Liver (tissue), 9 donors: ENCODE results near the gene LRRC72. TPM values are rescaled to one million over a fixed set of nuclear protein-coding genes. Genes with fewer than 3 reads are reported as not detected.

Experiments
- DNase-seq: peaks from one replicate; pipeline ENCODE4 v3.0.0-alpha.2; 2017; ENCODE audit warnings: low spot score
- H3K27ac ChIP-seq, 2 donors: one replicate each; pipeline ENCODE4 v1.7.0; 2013; ENCODE audit warnings: inconsistent platforms in 2 of 2, low read length in 2 of 2, control low read depth in 1 of 2, low read depth in 1 of 2, mild to moderate bottlenecking in 1 of 2
- H3K27me3 ChIP-seq, 4 donors: one replicate each; pipeline versions ENCODE4 v1.6.1 to v1.7.0; 2013; ENCODE audit warnings: low read length in 3 of 4, inconsistent platforms in 1 of 4, mild to moderate bottlenecking in 1 of 4, moderate library complexity in 1 of 4; ENCODE audit not compliant: control insufficient read depth in 4 of 4, insufficient read depth in 4 of 4
- H3K36me3 ChIP-seq, 4 donors: one replicate each; pipeline versions ENCODE4 v1.6.1 to v1.7.0; 2013; ENCODE audit warnings: low read length in 3 of 4, mild to moderate bottlenecking in 3 of 4, low read depth in 1 of 4, moderate library complexity in 1 of 4; ENCODE audit not compliant: control insufficient read depth in 4 of 4, insufficient read depth in 3 of 4
- H3K4me1 ChIP-seq, 4 donors: one replicate each; pipeline versions ENCODE4 v1.6.1 to v1.7.0; 2013; ENCODE audit warnings: low read length in 3 of 4, mild to moderate bottlenecking in 3 of 4, moderate library complexity in 1 of 4; ENCODE audit not compliant: control insufficient read depth in 4 of 4, insufficient read depth in 4 of 4
- H3K4me3 ChIP-seq, 3 donors: one replicate each; pipeline versions ENCODE4 v1.6.1 to v1.7.0; 2013; ENCODE audit warnings: low read length in 3 of 3, control low read depth in 1 of 3, low read depth in 1 of 3, mild to moderate bottlenecking in 1 of 3
- H3K9ac ChIP-seq, 2 donors: one replicate each; pipeline ENCODE4 v1.7.0; 2013; ENCODE audit warnings: low read length in 2 of 2, mild to moderate bottlenecking in 2 of 2, moderate library complexity in 2 of 2, control low read depth in 1 of 2, low read depth in 1 of 2
- H3K9me3 ChIP-seq, 4 donors: one replicate each; pipeline versions ENCODE4 v1.6.1 to v1.7.0; 2013; ENCODE audit warnings: low read length in 3 of 4; ENCODE audit not compliant: control insufficient read depth in 4 of 4
- EGR1 ChIP-seq, 2 donors: IDR thresholded peaks; 2 replicates each; pipeline ENCODE4 v1.6.1; 2016 to 2018; ENCODE audit warnings: antibody characterized with exemption in 2 of 2, low read depth in 2 of 2
- FOXA1 ChIP-seq: IDR thresholded peaks from 2 replicates; pipeline ENCODE4 v1.6.1; 2016; ENCODE audit warnings: antibody characterized with exemption
- FOXA2 ChIP-seq: IDR thresholded peaks from 2 replicates; pipeline ENCODE4 v1.6.1; 2016; ENCODE audit warnings: antibody characterized with exemption
- GABPA ChIP-seq, 2 donors: IDR thresholded peaks in 1 of 2; conservative IDR thresholded peaks in 1 of 2; 2 replicates each; pipeline ENCODE4 v1.6.1; 2016; ENCODE audit warnings: antibody characterized with exemption in 2 of 2, mild to moderate bottlenecking in 1 of 2, moderate library complexity in 1 of 2
- HNF4A ChIP-seq, 2 donors: conservative IDR thresholded peaks; 2 replicates each; pipeline ENCODE4 v1.6.1; 2016; ENCODE audit warnings: antibody characterized with exemption in 2 of 2, mild to moderate bottlenecking in 2 of 2
- HNF4G ChIP-seq: IDR thresholded peaks from 2 replicates; pipeline ENCODE4 v1.6.1; 2016; ENCODE audit warnings: antibody characterized with exemption
- JUND ChIP-seq, 2 donors: IDR thresholded peaks; 2 replicates each; pipeline ENCODE4 v1.6.1; 2016; ENCODE audit warnings: antibody characterized with exemption in 2 of 2
- RAD21 ChIP-seq, 2 donors: IDR thresholded peaks; 2 replicates each; pipeline ENCODE4 v1.6.1; 2016; ENCODE audit warnings: antibody characterized with exemption in 2 of 2, mild to moderate bottlenecking in 2 of 2
- REST ChIP-seq: IDR thresholded peaks from 2 replicates; pipeline ENCODE4 v1.6.1; 2016; ENCODE audit warnings: antibody characterized with exemption, mild to moderate bottlenecking
- RXRA ChIP-seq, 2 donors: IDR thresholded peaks; 2 replicates each; pipeline ENCODE4 v1.6.1; 2017 to 2018; ENCODE audit warnings: antibody characterized with exemption in 2 of 2, mild to moderate bottlenecking in 1 of 2
- SP1 ChIP-seq: IDR thresholded peaks from 2 replicates; pipeline ENCODE4 v1.6.1; 2018; ENCODE audit warnings: antibody characterized with exemption, mild to moderate bottlenecking
- ZBTB33 ChIP-seq: IDR thresholded peaks from 2 replicates; pipeline ENCODE4 v1.6.1; 2016; ENCODE audit warnings: antibody characterized with exemption
- WGBS: extraction: QIAGEN DNeasy Blood & Tissue Kit; methylation state at CpG from one replicate; pipeline ENCODE4 v1.1.7; 2013; 5-methylcytosine and 5-hydroxymethylcytosine counted together
- polyA plus RNA-seq, 2 donors: library from polyadenylated mRNA; stranded (reverse) in 1 of 2; unstranded in 1 of 2; fragments of 200-250 nt in 1 of 2; fragments of >200 nt in 1 of 2; fragmentation: Nextera tagmentation in 1 of 2; extraction: Ambion mirVana in 1 of 2; gene quantifications; one replicate each; pipeline versions ENCODE4 v1.2.1 to v1.2.3, GENCODE V29; 2013 to 2015
- total RNA-seq, 2 donors: library from RNA; depleted of rRNA; stranded (reverse); fragments of >200 nt; gene quantifications; one replicate each; pipeline ENCODE4 v1.2.3, GENCODE V29; 2014
- TF ChIP-seq, protein P1 (sequence below): IDR thresholded peaks from 2 replicates; pipeline ENCODE4 v1.6.1; 2016; ENCODE audit warnings: antibody characterized with exemption
- TF ChIP-seq, protein P2 (sequence below): fragments of 150-350 bp; IDR thresholded peaks from 2 replicates; pipeline ENCODE4 v1.5.1; 2017; ENCODE audit warnings: improper control_type of control experiment, low read depth, low read length; ENCODE audit not compliant: missing input control
- donor health status: healthy.
- donor health status: healthy.
- donor health status: healthy.
- donor health status: healthy.
- donor health status: healthy.

Gene LRRC72
- total and polyA plus RNA-seq, 4 donors = not detected

DNA sequence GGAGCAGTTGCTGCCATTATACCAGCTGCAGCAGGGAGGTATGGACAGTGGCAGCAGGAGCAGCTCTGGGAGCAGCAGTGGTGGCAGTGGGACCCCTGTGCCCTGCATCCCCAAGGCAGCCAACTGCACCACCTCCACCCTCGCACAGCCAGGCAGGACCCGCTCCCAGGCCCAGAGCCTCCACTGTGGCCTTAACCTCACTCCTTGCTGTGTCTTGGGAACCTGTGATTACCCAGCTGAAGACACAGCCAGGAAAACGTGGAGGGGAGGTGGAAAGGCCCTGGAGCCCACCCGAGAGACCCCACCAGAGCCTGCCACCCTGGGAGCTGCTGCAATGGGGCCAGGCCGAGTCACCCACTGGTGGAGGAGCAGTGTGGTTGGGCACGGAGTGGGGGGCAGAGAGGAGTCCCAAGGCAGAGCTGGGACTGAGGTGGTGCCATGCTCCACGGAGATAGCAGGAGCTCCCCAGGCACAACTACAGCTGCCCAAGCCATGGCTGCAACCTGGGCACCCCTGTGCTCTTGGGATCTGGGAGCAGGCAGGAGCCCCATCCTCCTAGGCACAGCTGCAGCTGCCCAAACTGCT lies 20.4 kb downstream of the LRRC72 start:
- Histone ChIP-seq H3K36me3 (no peaks in the 10 kb centered on the region), H3K4me1 (no peaks in the 10 kb centered on the region), H3K9me3 (no peaks in the 10 kb centered on the region), H3K27ac (no peak overlapping the region), H3K27me3 (no peaks in the 10 kb centered on the region), H3K4me3 (no peak overlapping the region), H3K9ac (no peak overlapping the region)
- 94% methylated on average over 7 of the region's 7 CpGs for WGBS
- DNase-seq = no peak
- TF ChIP-seq JUND (IDR thresholded peaks at IDR 0.05) (no peak), FOXA2 (no peak), RXRA (IDR thresholded peaks at IDR 0.05) (no peak), ZBTB33 (no peak), FOXA1 (no peak), SP1 (no peak), GABPA (IDR thresholded peaks at IDR 0.05 in 1 of 2, conservative IDR thresholded peaks at IDR 0.05 in 1 of 2) (no peak), REST (no peak), RAD21 (IDR thresholded peaks at IDR 0.05) (no peak)
- TF ChIP-seq, protein P1, sequence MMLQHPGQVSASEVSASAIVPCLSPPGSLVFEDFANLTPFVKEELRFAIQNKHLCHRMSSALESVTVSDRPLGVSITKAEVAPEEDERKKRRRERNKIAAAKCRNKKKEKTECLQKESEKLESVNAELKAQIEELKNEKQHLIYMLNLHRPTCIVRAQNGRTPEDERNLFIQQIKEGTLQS = no peak
- TF ChIP-seq, protein P2, sequence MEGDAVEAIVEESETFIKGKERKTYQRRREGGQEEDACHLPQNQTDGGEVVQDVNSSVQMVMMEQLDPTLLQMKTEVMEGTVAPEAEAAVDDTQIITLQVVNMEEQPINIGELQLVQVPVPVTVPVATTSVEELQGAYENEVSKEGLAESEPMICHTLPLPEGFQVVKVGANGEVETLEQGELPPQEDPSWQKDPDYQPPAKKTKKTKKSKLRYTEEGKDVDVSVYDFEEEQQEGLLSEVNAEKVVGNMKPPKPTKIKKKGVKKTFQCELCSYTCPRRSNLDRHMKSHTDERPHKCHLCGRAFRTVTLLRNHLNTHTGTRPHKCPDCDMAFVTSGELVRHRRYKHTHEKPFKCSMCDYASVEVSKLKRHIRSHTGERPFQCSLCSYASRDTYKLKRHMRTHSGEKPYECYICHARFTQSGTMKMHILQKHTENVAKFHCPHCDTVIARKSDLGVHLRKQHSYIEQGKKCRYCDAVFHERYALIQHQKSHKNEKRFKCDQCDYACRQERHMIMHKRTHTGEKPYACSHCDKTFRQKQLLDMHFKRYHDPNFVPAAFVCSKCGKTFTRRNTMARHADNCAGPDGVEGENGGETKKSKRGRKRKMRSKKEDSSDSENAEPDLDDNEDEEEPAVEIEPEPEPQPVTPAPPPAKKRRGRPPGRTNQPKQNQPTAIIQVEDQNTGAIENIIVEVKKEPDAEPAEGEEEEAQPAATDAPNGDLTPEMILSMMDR = no peak

DNA sequence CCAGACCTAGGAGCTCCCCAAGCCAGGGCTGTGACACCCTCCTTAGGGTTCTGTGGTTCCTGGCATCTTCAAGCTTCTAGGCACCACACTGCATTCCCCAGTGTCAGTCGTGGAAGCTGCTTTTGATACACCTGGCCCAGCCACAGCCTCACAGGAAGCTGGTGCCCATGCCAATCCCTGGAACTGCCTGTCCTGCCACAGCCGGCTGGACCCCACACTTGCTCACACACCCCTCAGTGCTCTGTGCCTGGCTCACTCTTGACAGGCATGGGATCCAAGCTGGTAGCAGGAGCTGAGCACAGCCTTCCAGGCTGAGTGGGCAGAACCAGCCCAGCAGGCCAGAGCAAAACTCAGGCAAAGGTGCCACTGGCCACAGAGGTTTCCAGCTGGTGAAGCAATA lies 21.8 kb downstream of the LRRC72 start:
- Histone ChIP-seq H3K27me3 (no peaks in the 10 kb centered on the region), H3K27ac (no peak overlapping the region), H3K9ac (no peak overlapping the region), H3K9me3 (no peaks in the 10 kb centered on the region), H3K4me1 (no peaks in the 10 kb centered on the region), H3K36me3 (no peaks in the 10 kb centered on the region), H3K4me3 (no peak overlapping the region)
- DNase-seq = no peak
- TF ChIP-seq HNF4A (conservative IDR thresholded peaks at IDR 0.05) (no peak), RXRA (IDR thresholded peaks at IDR 0.05) (no peak), REST (no peak), HNF4G (no peak), EGR1 (IDR thresholded peaks at IDR 0.05; ENCODE audit: low read depth in 2 of 2) (no peak), FOXA1 (no peak), GABPA (IDR thresholded peaks at IDR 0.05 in 1 of 2, conservative IDR thresholded peaks at IDR 0.05 in 1 of 2) (no peak), JUND (IDR thresholded peaks at IDR 0.05) (no peak)
- TF ChIP-seq, protein P1 = no peak
- WGBS = 82% methylated on average over 2 of the region's 2 CpGs
